HT1080 (cell line): Measurements from ENCODE around the gene THBD. TPM values are rescaled to one million over a fixed set of nuclear protein-coding genes. Genes with fewer than 3 reads are reported as not detected.
"Not testable (repeated sequence)": the region's sequence is repeated elsewhere in the genome, so short reads cannot be mapped to it uniquely, and the experiment has no call there.

Experiments used
- DNase-seq: peaks from one replicate; pipeline ENCODE4 v3.0.0-alpha.2; 2015; ENCODE audit warnings: low read depth
- total RNA-seq: library from RNA; depleted of rRNA; stranded (reverse); fragments of >200 nt; shearing (Covaris generic); gene quantifications from 2 replicates; pipeline ENCODE4 v1.2.3, GENCODE V29; 2014

Gene THBD
- total RNA-seq, 1 experiment from 2014 or later, result not detected

DNA sequence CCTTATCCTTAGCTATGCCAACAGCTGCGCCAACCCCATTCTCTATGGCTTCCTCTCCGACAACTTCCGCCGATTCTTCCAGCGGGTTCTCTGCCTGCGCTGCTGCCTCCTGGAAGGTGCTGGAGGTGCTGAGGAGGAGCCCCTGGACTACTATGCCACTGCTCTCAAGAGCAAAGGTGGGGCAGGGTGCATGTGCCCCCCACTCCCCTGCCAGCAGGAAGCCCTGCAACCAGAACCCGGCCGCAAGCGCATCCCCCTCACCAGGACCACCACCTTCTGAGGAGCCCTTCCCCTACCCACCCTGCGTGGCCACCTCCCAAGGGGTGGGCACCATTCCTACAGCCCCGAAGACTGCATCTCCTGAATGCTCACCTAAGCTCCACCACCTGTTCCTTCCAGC lies 13.1 kb downstream of the THBD start:
- no peak for DNase-seq

DNA sequence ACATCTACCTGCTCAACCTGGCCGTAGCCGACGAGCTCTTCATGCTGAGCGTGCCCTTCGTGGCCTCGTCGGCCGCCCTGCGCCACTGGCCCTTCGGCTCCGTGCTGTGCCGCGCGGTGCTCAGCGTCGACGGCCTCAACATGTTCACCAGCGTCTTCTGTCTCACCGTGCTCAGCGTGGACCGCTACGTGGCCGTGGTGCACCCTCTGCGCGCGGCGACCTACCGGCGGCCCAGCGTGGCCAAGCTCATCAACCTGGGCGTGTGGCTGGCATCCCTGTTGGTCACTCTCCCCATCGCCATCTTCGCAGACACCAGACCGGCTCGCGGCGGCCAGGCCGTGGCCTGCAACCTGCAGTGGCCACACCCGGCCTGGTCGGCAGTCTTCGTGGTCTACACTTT lies 13.7 kb downstream of the THBD start:
- DNase-seq, result no peak

DNA sequence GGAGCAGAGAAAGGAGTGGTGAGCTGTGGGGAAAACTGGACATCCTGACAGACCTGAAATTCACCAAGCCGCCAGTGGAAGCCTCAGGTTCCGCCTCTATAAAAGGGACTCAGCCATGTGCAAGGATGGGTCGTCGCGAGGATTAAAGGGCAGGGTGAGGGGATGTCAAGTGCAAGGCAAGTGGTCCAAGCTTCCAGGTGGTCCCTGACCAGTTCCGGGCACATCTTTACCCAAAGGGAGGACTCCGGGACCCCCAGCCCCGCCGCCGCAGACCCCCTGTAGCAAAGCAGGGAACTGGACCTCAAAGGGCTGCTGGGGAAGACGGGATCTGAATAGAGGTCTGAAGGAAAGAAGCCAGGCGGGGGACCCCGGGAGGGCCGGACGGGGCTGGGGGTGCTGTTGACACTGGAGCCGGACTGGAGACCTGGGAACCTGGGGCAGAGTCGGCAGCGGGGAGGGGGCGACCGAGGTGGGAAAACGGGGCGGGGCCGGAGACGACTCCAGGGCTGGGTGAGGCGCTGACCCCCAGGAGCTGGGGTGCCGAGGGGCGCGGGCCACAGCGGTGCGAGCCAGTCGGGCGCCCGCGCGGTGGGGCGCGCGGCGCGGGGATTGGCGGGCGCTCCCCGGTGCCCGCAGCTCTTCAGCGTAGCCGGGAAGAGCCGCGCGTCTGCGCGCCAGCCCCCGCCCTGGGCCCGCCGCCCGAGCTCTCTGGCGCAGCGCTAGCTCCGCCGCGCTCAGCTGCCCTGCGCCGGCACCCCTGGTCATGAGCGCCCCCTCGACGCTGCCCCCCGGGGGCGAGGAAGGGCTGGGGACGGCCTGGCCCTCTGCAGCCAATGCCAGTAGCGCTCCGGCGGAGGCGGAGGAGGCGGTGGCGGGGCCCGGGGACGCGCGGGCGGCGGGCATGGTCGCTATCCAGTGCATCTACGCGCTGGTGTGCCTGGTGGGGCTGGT lies 14.5 kb downstream of the THBD start, which contains the start of gene SSTR4:
Gene SSTR4, plus strand, starts transcription at position 592 of the 951 bp plus-strand sequence. Its CDS starts 172 bp downstream, at position 764.
- no peak for DNase-seq

DNA sequence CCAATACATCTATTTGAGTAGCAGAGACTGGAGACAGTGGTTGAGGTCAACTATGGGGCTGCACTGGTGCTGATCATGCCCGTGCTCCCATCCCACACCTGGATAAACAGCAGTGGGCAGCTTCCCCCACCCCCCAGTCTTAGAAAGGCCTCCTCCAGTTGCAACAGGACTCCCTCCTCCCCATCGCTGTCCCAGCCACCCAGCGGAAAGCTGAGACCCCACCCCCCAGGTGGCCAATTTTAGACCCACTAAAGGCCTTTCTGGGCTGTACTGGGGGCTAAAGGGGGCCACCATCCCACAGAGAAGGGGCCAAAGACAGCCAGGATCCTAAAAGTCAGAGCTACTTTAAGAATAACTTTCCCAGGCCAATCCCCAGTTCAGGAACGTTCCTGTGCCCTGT lies 15.6 kb downstream of the THBD start:
- no peak for DNase-seq

DNA sequence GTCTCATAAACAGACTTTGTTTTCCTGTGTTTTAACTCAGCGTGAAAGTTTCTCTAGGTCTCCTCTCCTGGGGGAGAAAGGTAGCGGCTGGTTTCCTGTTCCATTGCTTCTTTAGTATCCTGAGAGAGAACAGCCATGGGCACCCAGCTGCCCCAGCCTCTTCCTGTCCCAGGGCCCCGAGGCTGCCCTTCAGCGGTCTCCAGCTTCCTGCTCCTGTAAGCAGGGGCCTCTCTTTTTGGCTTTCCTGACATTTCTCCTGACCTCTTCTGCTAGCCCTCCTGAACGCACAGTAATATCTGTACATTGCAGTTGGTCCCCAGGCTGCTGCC lies 16.8 kb downstream of the THBD start:
- no peak for DNase-seq

DNA sequence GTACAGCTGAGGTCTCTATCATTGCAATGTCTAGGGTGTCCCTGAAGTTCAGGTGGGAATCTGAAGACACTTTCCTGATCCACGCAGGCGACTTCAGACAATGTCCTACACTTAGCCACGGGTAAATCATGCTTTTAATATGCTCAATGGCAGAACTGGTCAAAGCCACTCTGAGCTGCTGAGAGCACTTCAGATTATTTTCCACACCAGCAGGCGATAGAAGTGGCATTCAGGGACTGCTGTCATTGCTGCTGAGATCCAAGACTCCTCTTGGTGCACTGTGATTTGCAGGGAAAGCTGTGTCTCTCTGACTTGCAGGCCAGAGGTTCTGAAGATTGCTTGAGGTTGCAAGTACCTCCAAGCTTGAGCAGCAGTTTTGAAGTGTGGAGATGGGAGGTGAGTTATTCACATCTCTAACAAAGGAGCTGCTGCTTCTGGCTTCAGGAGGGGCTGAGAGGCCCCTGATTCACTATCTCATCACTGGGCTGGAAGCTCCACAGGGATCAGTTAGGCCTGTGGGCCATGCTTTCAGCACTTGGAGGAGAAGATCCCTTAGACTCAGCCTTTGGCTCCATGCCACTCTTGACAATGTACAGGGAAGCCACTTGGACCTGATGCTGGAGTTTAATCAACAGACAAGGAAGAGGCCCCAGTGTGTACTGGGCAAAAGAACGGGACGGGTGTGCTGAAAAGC lies 17.3 kb downstream of the THBD start:
- DNase-seq, result no peak

DNA sequence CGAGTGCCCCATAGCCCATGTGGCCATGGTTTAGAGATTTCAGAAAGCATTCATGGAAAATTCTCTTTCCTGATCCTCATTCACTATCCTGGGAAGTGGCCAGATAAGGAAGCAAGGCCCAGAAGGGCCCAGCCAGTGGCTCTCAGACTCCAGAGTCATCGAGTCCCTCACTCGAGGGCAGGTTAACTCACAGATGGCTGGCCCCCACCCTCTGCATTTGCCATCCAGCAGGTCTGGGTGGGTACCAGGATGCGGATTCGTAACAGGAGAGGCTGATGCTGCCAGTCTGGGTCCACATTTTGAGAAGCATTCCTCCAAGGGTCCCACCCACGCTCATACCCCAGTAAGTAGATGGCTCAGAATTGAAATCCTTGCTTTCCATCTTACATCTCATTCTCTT lies 18.1 kb downstream of the THBD start:
- no peak for DNase-seq

DNA sequence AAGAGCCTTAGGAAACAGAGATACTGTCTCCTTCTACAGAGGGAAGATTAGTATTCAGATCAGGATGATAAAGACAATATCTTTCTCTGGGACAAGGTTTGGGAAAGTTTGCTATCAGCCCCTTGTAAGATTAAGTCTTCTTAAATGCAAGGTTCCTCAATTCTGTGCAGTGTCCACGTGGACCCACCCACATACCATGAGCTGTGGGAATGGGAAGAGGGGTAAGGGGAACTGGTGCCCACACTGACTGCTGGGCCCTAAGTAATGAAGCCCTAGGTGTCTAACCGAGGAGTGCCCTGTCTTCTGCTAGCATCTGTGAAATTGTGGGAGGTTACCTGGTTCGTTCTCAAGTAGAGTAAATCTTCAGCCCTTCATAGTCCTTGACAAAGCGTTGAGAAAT lies 20.1 kb downstream of the THBD start:
- DNase-seq, result no peak

DNA sequence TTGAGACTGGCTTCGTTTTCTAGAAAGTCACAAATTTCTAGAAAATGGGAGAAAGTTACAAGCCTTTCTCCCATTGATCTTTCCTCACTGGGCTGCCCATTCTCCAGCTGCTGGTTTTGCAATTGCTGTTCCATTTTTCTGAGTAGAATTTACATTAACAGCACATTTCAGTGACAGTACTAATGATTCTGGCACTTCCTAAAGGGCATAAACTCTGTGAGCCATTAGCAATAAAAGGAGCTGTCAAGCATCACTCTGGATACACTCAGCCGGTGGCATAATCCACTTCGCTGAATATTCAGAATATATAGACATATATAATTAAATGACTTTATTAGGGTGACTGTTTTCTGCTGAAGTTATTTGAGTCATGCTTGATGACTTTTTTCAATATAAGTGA lies 21.1 kb downstream of the THBD start:
- DNase-seq, result no peak

DNA sequence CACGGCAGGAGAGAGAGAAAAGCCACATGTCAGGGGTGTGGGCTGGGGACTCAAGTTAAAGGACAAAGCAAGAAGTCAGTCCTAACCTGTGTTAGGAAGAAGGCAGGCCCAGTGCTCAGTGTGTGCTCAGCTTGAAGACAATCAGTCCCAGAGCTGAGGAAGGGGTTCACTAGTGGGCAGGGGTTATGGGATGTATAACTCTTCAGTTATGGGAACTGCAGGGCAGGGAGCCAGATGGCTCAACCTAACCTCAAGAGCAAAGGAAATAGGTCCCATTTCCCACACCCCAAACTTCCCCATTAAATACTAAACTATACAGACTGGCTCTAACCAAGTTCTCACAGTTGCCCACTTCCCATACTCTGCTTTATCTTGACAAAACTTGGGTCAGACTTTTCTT lies 21.8 kb downstream of the THBD start:
- DNase-seq, result no peak

DNA sequence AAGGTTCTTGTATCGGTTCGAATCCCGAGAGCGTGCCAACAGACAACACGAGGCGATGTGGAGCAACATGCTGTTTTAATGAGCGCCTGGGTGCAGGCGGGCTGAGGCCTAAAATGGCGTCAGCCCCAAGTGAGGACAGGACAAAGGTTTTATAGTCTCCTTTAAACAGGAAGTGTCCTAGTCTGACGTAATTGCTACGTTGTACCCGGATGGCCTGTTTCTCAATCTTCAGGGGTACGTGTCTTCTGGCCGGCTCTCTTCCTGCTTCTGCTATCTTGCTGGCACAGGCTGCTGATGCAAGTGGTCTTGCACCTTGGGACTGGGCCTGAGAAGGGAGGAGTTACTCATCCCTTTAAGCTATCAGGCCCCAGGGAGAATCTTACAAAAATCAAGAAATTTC lies 24.0 kb downstream of the THBD start:
- DNase-seq, result not testable (repeated sequence)

DNA sequence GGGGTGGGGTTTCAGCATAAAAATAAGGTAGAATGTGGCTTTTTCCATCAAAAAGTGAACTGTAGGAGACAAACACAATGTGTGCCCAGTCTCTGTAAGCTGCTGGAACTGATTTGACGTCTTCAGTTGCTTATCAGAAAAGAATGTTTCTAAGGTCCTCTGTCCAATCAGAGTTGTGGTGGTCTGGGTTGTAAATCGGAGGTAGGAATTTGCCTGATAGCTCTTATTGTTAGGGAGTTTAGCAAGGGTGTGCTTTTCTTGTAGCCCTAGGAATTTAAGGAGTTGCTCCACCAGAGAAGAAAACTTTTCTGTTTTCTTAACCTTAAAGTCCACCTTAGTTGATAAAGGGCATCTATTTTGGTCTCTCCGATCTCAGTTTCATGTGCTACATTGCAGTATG lies 24.8 kb downstream of the THBD start:
- DNase-seq, result no peak

DNA sequence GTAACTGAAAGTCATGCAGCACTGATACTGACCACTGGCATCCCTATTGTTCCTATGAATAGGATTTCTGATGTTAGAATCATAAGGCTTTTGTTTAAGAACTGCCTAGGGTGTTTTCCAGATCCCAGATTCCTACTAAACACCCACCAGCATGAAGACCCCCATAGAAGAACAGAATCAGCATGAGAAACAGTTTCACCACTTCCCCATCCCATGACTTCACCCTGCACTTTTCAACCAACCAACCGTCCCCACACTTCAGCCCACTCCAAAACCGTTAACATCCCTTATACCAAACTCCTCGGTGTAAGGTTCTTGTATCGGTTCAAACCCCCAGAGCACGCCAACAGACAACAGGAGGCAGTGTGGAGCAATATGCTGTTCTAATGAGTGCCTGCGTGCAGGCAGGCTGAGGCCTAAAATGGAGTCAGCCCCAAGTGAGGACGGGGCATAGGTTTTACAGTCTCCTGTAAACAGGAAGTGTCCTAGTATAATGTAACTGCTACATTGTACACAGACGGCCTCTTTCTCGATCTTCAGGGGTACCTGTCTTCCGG lies 25.8 kb downstream of the THBD start:
- DNase-seq, result no peak

DNA sequence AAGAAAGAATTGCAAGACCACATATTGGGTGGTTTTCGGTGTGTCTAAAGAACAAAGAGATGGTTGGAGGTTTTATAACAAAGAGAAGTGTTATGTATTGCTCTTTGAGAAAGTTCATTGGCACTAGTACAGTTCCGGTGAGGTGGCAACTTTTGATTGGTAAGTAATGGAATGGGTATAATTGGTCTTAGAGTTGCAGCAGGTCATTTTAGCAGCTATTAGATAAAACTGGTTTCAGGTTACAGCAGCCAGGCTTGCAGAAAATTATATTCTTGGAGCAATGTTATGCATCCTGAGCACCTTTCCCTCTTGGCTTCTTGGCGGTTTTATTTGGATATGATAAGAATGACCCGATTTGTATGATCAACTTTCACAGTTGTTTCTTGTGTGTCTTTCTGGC lies 26.6 kb downstream of the THBD start:
- no peak for DNase-seq

DNA sequence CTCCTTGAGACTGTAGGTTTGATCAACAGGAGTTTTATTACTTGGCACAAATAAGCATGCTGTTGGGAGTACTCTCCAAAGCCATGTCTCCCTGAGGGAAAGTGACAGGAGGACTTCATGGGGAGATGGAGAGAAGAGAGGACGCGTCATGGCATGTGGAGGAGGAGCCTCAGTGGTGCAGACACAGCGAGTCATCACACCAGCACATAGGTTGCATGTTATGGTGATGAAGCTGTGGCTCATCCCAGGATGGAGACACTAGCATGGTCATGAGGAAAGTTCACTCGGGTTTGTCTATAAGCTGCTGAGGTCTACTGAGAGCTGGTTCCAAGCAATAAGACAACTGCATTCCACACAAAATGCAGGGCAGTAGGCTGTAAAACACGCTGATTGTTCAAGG lies 27.5 kb downstream of the THBD start:
- DNase-seq, result peak; percentile 59

DNA sequence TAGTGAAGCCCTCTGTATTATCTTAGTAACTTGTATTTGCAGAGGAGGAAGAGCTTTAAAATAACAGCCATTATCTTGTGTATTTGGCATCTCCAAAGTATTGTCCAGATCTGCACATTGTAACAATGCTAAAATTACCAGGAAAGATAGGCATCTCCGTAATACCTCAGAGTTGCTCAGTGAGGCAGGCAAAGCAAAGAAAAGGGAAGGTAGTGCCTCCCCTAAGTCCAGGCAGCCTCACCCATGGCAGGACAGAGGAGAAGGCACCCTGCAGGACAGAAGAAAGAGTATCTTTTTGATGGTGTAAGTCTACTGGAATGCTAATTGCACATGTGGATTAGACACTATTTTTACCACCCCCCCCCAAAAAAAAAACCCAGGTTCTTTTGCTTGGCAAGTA lies 27.9 kb downstream of the THBD start:
- no peak for DNase-seq

DNA sequence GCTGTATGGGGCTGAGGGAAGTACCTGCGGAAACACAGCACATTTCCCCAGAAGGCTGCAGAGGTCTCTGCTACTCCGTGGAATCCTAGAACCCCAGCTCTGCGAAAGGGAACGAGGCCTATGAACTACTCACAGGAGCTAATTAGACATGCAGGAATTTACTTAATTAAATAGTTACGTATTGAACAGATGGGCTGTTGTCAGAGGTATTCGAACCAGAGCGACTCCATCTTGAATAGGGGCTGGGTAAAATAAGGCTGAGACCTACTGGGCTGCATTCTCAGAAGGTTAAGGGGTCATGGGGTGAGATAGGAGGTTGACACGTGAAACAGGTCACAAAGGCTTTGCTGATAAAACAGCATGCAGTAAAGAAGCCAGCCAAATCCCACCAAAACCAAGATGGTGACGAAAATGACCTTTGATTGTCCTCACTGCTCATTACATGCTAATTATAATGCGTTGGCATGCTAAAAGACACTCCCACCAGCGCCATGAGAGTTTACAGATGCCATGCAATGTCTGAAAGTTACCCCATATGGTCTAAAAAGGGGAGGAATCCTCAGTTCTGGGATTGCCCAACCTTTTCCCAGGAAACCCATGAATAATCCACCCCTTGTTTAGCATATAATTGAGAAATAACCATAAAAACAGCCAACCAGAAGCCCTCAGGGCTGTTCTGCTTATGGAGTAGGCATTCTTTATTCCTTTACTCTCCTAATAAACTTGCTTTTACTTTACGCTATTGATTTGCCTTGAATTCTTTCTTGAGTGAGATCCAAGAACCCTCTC lies 29.0 kb downstream of the THBD start:
- DNase-seq, result no peak

DNA sequence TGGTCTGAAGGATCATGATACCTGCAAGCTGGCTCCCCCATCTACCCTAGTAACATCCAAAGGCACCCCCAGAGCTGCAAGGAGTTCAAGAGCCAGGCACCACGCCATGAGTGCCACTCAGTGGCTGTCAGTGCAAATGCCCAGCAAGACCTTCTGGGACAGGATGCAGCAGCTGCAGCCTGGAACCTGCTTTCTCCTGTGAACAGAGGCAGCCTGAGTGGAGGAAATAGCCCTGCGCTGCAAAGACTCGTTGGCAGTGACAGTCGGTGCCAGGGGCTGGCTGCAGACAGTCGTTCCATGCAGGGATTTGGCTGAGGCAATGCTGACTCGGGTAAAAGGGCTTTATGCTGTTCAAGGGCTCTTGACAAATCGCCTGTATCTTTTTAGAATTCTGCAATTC lies 30.1 kb downstream of the THBD start:
- no peak for DNase-seq

DNA sequence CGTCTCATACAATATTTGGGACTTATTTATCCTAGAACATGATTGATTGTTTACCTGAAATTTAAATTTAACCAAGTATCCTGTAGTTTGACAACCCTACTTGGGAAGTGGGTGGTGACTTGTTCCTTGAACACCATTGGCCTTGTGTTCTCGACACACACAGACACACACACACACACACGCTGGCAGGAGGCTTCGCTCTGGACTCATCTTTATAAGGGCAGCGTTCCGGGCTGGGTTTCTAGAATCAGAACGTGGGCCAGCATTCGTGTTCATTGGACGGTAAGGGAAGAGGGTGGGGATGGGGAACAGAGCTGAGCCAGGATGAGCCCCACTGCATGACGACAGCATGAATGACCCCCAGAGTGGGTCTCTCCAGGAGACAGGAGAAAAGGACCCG lies 30.5 kb downstream of the THBD start:
- no peak for DNase-seq

DNA sequence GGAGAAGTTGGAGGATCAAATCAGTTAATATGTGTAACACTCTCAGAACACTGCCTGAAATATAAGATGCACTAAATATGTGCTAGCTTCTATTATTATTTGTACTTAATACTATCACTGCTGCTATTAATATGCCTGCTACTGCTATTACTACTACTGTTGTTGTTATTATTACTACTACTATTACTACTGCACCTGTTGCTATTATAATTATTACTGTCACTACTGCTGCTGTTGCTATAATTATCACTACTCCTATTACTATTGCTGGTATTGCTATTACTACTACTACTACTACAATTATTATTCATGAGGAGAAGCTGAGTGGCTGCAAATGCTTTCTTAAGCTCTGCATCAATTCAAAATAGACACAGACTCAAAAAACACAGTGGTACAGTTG lies 31.0 kb downstream of the THBD start:
- no peak for DNase-seq

DNA sequence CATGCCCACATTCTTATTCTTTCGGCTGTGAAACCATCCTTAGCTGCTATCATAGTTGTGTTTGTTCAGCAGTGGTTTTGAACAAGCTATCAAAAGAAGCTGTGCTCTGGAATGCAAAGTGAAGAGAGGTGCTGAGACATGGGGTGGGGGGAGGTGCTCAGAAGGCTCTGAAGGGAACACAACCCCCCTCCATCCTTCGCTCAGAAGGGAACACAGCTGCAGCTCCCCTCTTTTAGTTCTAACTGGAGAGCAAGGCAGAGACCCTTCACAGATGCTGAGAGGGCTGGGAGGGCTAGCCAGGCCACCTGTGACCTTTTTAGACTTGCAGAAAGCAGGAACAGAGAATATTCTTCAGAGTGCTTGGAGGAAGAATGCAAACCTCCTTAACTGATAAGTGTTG lies 32.0 kb downstream of the THBD start:
- no peak for DNase-seq

DNA sequence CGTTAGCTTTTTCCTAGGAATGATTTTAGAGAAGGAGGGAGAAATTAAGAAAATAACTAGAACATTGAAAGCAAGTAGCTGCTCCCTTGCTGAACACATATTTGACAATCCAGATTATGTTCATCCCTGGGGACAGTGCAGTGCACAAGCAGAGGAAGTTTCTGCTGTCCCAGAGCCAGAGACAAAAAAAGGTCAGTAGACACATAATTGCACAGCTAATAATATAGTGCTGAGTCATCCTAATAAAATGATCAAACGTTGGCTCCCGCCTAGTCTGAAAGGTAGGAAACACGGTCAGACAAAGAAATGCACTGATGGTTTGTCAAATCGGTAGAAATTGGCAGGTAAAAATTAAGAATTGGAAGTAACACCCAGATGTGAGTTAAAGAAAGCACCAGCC lies 36.0 kb downstream of the THBD start:
- DNase-seq, result no peak
